ENCODE data around the gene KRT76. TPM values are rescaled to one million over a fixed set of nuclear protein-coding genes. Genes with fewer than 3 reads are reported as not detected.

Gene KRT76
- polyA plus RNA-seq, 6 donors from 2014 or later: not detected

- no peak for ATAC-seq (ENCODE audit: low read depth in 2 of 2)
- Mint-ChIP-seq H3K27ac (no peak overlapping the region), H3K4me3 (no peak overlapping the region), H3K9me3 (no peaks in the 10 kb centered on the region), H3K4me1 (no peaks in the 10 kb centered on the region), H3K27me3 (peaks cover 12 to 55% (median 28%) of the 10 kb centered on the region in 3 donors), H3K36me3 (no peaks in the 10 kb centered on the region)
- no peak for DNase-seq
These were observed 40.6 kb upstream of the KRT76 start for GRCh38 chr12:52817699-52818238.

- ATAC-seq (ENCODE audit: low read depth in 2 of 2): no peak
- Mint-ChIP-seq H3K27ac (no peak overlapping the region), H3K4me3 (no peak overlapping the region), H3K4me1 (no peaks in the 10 kb centered on the region), H3K36me3 (no peaks in the 10 kb centered on the region), H3K27me3 (peaks cover 12 to 54% (median 28%) of the 10 kb centered on the region in 3 donors), H3K9me3 (no peaks in the 10 kb centered on the region)
- DNase-seq: no peak
These were observed 40.0 kb upstream of the KRT76 start for GRCh38 chr12:52817003-52817698.

- no peak overlapping the region for H3K27ac Mint-ChIP-seq
- H3K4me1 Mint-ChIP-seq: no peaks in the 10 kb centered on the region
These were observed 38.8 kb upstream of the KRT76 start for GRCh38 chr12:52815676-52816588.

GRCh38 chr12:52815161-52815560 is 38.0 kb upstream of the KRT76 start:
- ATAC-seq (ENCODE audit: low read depth in 2 of 2) (no peak), DNase-seq (no peak)
- Mint-ChIP-seq H3K4me1 (no peaks in the 10 kb centered on the region), H3K36me3 (no peaks in the 10 kb centered on the region), H3K4me3 (no peak overlapping the region), H3K27ac (no peak overlapping the region), H3K9me3 (no peaks in the 10 kb centered on the region), H3K27me3 (peaks cover 12 to 40% (median 28%) of the 10 kb centered on the region in 3 donors)

More at GRCh38 chr12:52815676-52816588, 38.8 kb upstream of the KRT76 start:
- ATAC-seq (ENCODE audit: low read depth in 2 of 2) (no peak), DNase-seq (no peak)
- Mint-ChIP-seq H3K4me3 (no peak overlapping the region), H3K36me3 (no peaks in the 10 kb centered on the region), H3K27me3 (peaks cover 12 to 47% (median 28%) of the 10 kb centered on the region in 3 donors), H3K9me3 (no peaks in the 10 kb centered on the region)

GRCh38 chr12:52814710-52815155 is 37.6 kb upstream of the KRT76 start:
- peaks cover 12 to 36% (median 28%) of the 10 kb centered on the region in 3 donors for H3K27me3 Mint-ChIP-seq
- ATAC-seq (ENCODE audit: low read depth in 2 of 2) (no peak), DNase-seq (no peak)
- no peaks in the 10 kb centered on the region for H3K36me3 Mint-ChIP-seq
- no peaks in the 10 kb centered on the region for H3K9me3 Mint-ChIP-seq
- H3K27ac Mint-ChIP-seq: no peak overlapping the region
- no peak overlapping the region for H3K4me3 Mint-ChIP-seq
- no peaks in the 10 kb centered on the region for H3K4me1 Mint-ChIP-seq

- no peaks in the 10 kb centered on the region for H3K4me1 Mint-ChIP-seq
- H3K27me3 Mint-ChIP-seq: peaks cover 16 to 35% (median 28%) of the 10 kb centered on the region in 3 donors
- ATAC-seq (ENCODE audit: low read depth in 2 of 2) (no peak), DNase-seq (no peak)
- H3K4me3 Mint-ChIP-seq: no peak within 1 kb of the TSS
- H3K36me3 Mint-ChIP-seq: no peaks in the 10 kb centered on the region
- no peaks in the 10 kb centered on the region for H3K9me3 Mint-ChIP-seq
- H3K27ac Mint-ChIP-seq: no peak within 1 kb of the TSS
These were observed 37.0 kb upstream of the KRT76 start, which contains the start of gene KRT4 for GRCh38 chr12:52813885-52814709. TSS of gene KRT4 (minus strand) at chr12:52814116. CDS start at chr12:52814058, 58 bp downstream.

- H3K9me3 Mint-ChIP-seq: no peaks in the 10 kb centered on the region
- no peak overlapping the region for H3K4me3 Mint-ChIP-seq
- no peak overlapping the region for H3K27ac Mint-ChIP-seq
- no peaks in the 10 kb centered on the region for H3K36me3 Mint-ChIP-seq
- no peak for DNase-seq
- ATAC-seq (ENCODE audit: low read depth in 2 of 2): no peak
- H3K27me3 Mint-ChIP-seq: peaks cover 21 to 35% (median 21%) of the 10 kb centered on the region in 3 donors
- no peaks in the 10 kb centered on the region for H3K4me1 Mint-ChIP-seq
These were observed 36.2 kb upstream of the KRT76 start for GRCh38 chr12:52813203-52813819.

GRCh38 chr12:52812749-52813148 is 35.6 kb upstream of the KRT76 start:
- DNase-seq: no peak
- Mint-ChIP-seq H3K27ac (no peak overlapping the region), H3K4me1 (no peaks in the 10 kb centered on the region), H3K36me3 (no peaks in the 10 kb centered on the region), H3K9me3 (no peaks in the 10 kb centered on the region), H3K27me3 (peaks cover 17 to 35% (median 20%) of the 10 kb centered on the region in 3 donors), H3K4me3 (no peak overlapping the region)
- ATAC-seq (ENCODE audit: low read depth in 2 of 2): no peak

GRCh38 chr12:52812073-52812400 is 34.9 kb upstream of the KRT76 start:
- Mint-ChIP-seq H3K36me3 (no peaks in the 10 kb centered on the region), H3K4me1 (no peaks in the 10 kb centered on the region), H3K27me3 (peaks cover 13 to 34% (median 17%) of the 10 kb centered on the region in 3 donors), H3K27ac (no peak overlapping the region), H3K4me3 (no peak overlapping the region), H3K9me3 (no peaks in the 10 kb centered on the region)
- ATAC-seq (ENCODE audit: low read depth in 2 of 2) (no peak), DNase-seq (no peak)

- DNase-seq: no peak
- H3K27ac Mint-ChIP-seq: no peak overlapping the region
These were observed 34.3 kb upstream of the KRT76 start for GRCh38 chr12:52811191-52812072.

GRCh38 chr12:52810554-52810953 is 33.4 kb upstream of the KRT76 start:
- DNase-seq (no peak), ATAC-seq (ENCODE audit: low read depth in 2 of 2) (no peak)
- H3K4me1 Mint-ChIP-seq: no peaks in the 10 kb centered on the region
- no peak overlapping the region for H3K4me3 Mint-ChIP-seq
- no peak overlapping the region for H3K27ac Mint-ChIP-seq
- H3K36me3 Mint-ChIP-seq: no peaks in the 10 kb centered on the region
- H3K9me3 Mint-ChIP-seq: no peaks in the 10 kb centered on the region
- H3K27me3 Mint-ChIP-seq: peaks cover 15 to 46% (median 20%) of the 10 kb centered on the region in 3 donors

More at GRCh38 chr12:52811191-52812072, 34.3 kb upstream of the KRT76 start:
- no peak for ATAC-seq (ENCODE audit: low read depth in 2 of 2)
- Mint-ChIP-seq H3K4me1 (no peaks in the 10 kb centered on the region), H3K36me3 (no peaks in the 10 kb centered on the region), H3K4me3 (no peak overlapping the region), H3K27me3 (peaks cover 14 to 37% (median 15%) of the 10 kb centered on the region in 3 donors), H3K9me3 (no peaks in the 10 kb centered on the region)

GRCh38 chr12:52809166-52809565 is 32.0 kb upstream of the KRT76 start:
- H3K4me1 Mint-ChIP-seq: no peaks in the 10 kb centered on the region
- no peaks in the 10 kb centered on the region for H3K9me3 Mint-ChIP-seq
- DNase-seq (no peak), ATAC-seq (ENCODE audit: low read depth in 2 of 2) (no peak)
- H3K27ac Mint-ChIP-seq: peak overlapping the region in 1 of 6 donors; percentile 25
- peaks cover 16 to 43% (median 22%) of the 10 kb centered on the region in 3 donors for H3K27me3 Mint-ChIP-seq
- no peak overlapping the region for H3K4me3 Mint-ChIP-seq
- no peaks in the 10 kb centered on the region for H3K36me3 Mint-ChIP-seq

Data from naive B cell (primary cell).